Measurements from ENCODE around the gene PDE11A. TPM values are rescaled to one million over a fixed set of nuclear protein-coding genes. Genes with fewer than 3 reads are reported as not detected.

Gene PDE11A
- total and polyA plus RNA-seq, 2 donors = 0.14 to 0.43 TPM

GRCh38 chr2:177731384-177731783 lies 341.2 kb downstream of the PDE11A start:
- no peak overlapping the region for H3K4me3 ChIP-seq (ENCODE audit: low read length in 2 of 2)
- no peaks in the 10 kb centered on the region for H3K36me3 ChIP-seq (ENCODE audit: control insufficient read depth in 2 of 2, insufficient read depth in 2 of 2, low read length in 1 of 2)
- peak in 2 of 9 donors; percentile 12 to 27 for DNase-seq (ENCODE audit: low read depth in 6 of 9, low spot score in 9 of 9)
- H3K4me1 ChIP-seq (ENCODE audit: control insufficient read depth in 2 of 2, insufficient read depth in 2 of 2, low read length in 2 of 2) = no peaks in the 10 kb centered on the region
- 27% methylated on average over 3 of the region's 3 CpGs for WGBS
- no peaks in the 10 kb centered on the region for H3K9me3 ChIP-seq (ENCODE audit: control insufficient read depth in 2 of 2, insufficient read depth in 1 of 2, low read length in 1 of 2)
- no peaks in the 10 kb centered on the region for H3K27me3 ChIP-seq (ENCODE audit: control insufficient read depth in 2 of 2, insufficient read depth in 1 of 2, low read length in 1 of 2)
- H3K27ac ChIP-seq (ENCODE audit: low read depth in 1 of 2, low read length in 1 of 2) = no peak overlapping the region

- Histone ChIP-seq H3K27me3 (ENCODE audit: control insufficient read depth in 2 of 2, insufficient read depth in 1 of 2, low read length in 1 of 2) (no peaks in the 10 kb centered on the region), H3K4me1 (ENCODE audit: control insufficient read depth in 2 of 2, insufficient read depth in 2 of 2, low read length in 2 of 2) (no peaks in the 10 kb centered on the region), H3K9me3 (ENCODE audit: control insufficient read depth in 2 of 2, insufficient read depth in 1 of 2, low read length in 1 of 2) (no peaks in the 10 kb centered on the region), H3K4me3 (ENCODE audit: low read length in 2 of 2) (no peak overlapping the region), H3K27ac (ENCODE audit: low read depth in 1 of 2, low read length in 1 of 2) (no peak overlapping the region), H3K36me3 (ENCODE audit: control insufficient read depth in 2 of 2, insufficient read depth in 2 of 2, low read length in 1 of 2) (no peaks in the 10 kb centered on the region)
- WGBS = 90% methylated on average over 2 of the region's 2 CpGs
- DNase-seq (ENCODE audit: low read depth in 6 of 9, low spot score in 9 of 9) = no peak
Measured at GRCh38 chr2:177730792-177731191, 341.8 kb downstream of the PDE11A start.

GRCh38 chr2:177730363-177730762 lies 342.2 kb downstream of the PDE11A start:
- 98% methylated on average over 3 of the region's 3 CpGs for WGBS

GRCh38 chr2:177728920-177729319 lies 343.7 kb downstream of the PDE11A start:
- H3K27ac ChIP-seq (ENCODE audit: low read depth in 1 of 2, low read length in 1 of 2) = no peak overlapping the region
- no peaks in the 10 kb centered on the region for H3K36me3 ChIP-seq (ENCODE audit: control insufficient read depth in 2 of 2, insufficient read depth in 2 of 2, low read length in 1 of 2)
- no peak overlapping the region for H3K4me3 ChIP-seq (ENCODE audit: low read length in 2 of 2)
- no peaks in the 10 kb centered on the region for H3K9me3 ChIP-seq (ENCODE audit: control insufficient read depth in 2 of 2, insufficient read depth in 1 of 2, low read length in 1 of 2)
- H3K4me1 ChIP-seq (ENCODE audit: control insufficient read depth in 2 of 2, insufficient read depth in 2 of 2, low read length in 2 of 2) = no peaks in the 10 kb centered on the region
- no peaks in the 10 kb centered on the region for H3K27me3 ChIP-seq (ENCODE audit: control insufficient read depth in 2 of 2, insufficient read depth in 1 of 2, low read length in 1 of 2)
- DNase-seq (ENCODE audit: low read depth in 6 of 9, low spot score in 9 of 9) = no peak
- WGBS = 94% methylated on average over 2 of the region's 2 CpGs

More at GRCh38 chr2:177730363-177730762, 342.2 kb downstream of the PDE11A start:
- Histone ChIP-seq H3K36me3 (ENCODE audit: control insufficient read depth in 2 of 2, insufficient read depth in 2 of 2, low read length in 1 of 2) (no peaks in the 10 kb centered on the region), H3K27ac (ENCODE audit: low read depth in 1 of 2, low read length in 1 of 2) (no peak overlapping the region), H3K9me3 (ENCODE audit: control insufficient read depth in 2 of 2, insufficient read depth in 1 of 2, low read length in 1 of 2) (no peaks in the 10 kb centered on the region), H3K27me3 (ENCODE audit: control insufficient read depth in 2 of 2, insufficient read depth in 1 of 2, low read length in 1 of 2) (no peaks in the 10 kb centered on the region), H3K4me3 (ENCODE audit: low read length in 2 of 2) (no peak overlapping the region), H3K4me1 (ENCODE audit: control insufficient read depth in 2 of 2, insufficient read depth in 2 of 2, low read length in 2 of 2) (no peaks in the 10 kb centered on the region)
- no peak for DNase-seq (ENCODE audit: low read depth in 6 of 9, low spot score in 9 of 9)

- no peak overlapping the region for H3K27ac ChIP-seq (ENCODE audit: low read depth in 1 of 2, low read length in 1 of 2)
- H3K27me3 ChIP-seq (ENCODE audit: control insufficient read depth in 2 of 2, insufficient read depth in 1 of 2, low read length in 1 of 2) = no peaks in the 10 kb centered on the region
- 96% methylated on average over 4 of the region's 4 CpGs for WGBS
- no peak overlapping the region for H3K4me3 ChIP-seq (ENCODE audit: low read length in 2 of 2)
- H3K36me3 ChIP-seq (ENCODE audit: control insufficient read depth in 2 of 2, insufficient read depth in 2 of 2, low read length in 1 of 2) = no peaks in the 10 kb centered on the region
- H3K4me1 ChIP-seq (ENCODE audit: control insufficient read depth in 2 of 2, insufficient read depth in 2 of 2, low read length in 2 of 2) = no peaks in the 10 kb centered on the region
- no peak for DNase-seq (ENCODE audit: low read depth in 6 of 9, low spot score in 9 of 9)
- H3K9me3 ChIP-seq (ENCODE audit: control insufficient read depth in 2 of 2, insufficient read depth in 1 of 2, low read length in 1 of 2) = no peaks in the 10 kb centered on the region
Measured at GRCh38 chr2:177728399-177728765, 344.2 kb downstream of the PDE11A start.

- Histone ChIP-seq H3K36me3 (ENCODE audit: control insufficient read depth in 2 of 2, insufficient read depth in 2 of 2, low read length in 1 of 2) (no peaks in the 10 kb centered on the region), H3K27ac (ENCODE audit: low read depth in 1 of 2, low read length in 1 of 2) (no peak overlapping the region), H3K4me1 (ENCODE audit: control insufficient read depth in 2 of 2, insufficient read depth in 2 of 2, low read length in 2 of 2) (no peaks in the 10 kb centered on the region), H3K27me3 (ENCODE audit: control insufficient read depth in 2 of 2, insufficient read depth in 1 of 2, low read length in 1 of 2) (no peaks in the 10 kb centered on the region), H3K9me3 (ENCODE audit: control insufficient read depth in 2 of 2, insufficient read depth in 1 of 2, low read length in 1 of 2) (no peaks in the 10 kb centered on the region), H3K4me3 (ENCODE audit: low read length in 2 of 2) (no peak overlapping the region)
- DNase-seq (ENCODE audit: low read depth in 6 of 9, low spot score in 9 of 9) = no peak
- WGBS = 93% methylated on average over 13 of the region's 13 CpGs
Measured at GRCh38 chr2:177727577-177728398, 344.8 kb downstream of the PDE11A start.

- no peak for DNase-seq (ENCODE audit: low read depth in 6 of 9, low spot score in 9 of 9)
- H3K27me3 ChIP-seq (ENCODE audit: control insufficient read depth in 2 of 2, insufficient read depth in 1 of 2, low read length in 1 of 2) = no peaks in the 10 kb centered on the region
- 95% methylated on average over 5 of the region's 5 CpGs for WGBS
Measured at GRCh38 chr2:177726931-177727348, 345.6 kb downstream of the PDE11A start.

GRCh38 chr2:177724398-177725287 lies 347.9 kb downstream of the PDE11A start:
- WGBS = 64% methylated on average over 10 of the region's 10 CpGs
- H3K27me3 ChIP-seq (ENCODE audit: control insufficient read depth in 2 of 2, insufficient read depth in 1 of 2, low read length in 1 of 2) = no peaks in the 10 kb centered on the region
- no peak overlapping the region for H3K4me3 ChIP-seq (ENCODE audit: low read length in 2 of 2)
- no peaks in the 10 kb centered on the region for H3K4me1 ChIP-seq (ENCODE audit: control insufficient read depth in 2 of 2, insufficient read depth in 2 of 2, low read length in 2 of 2)
- no peaks in the 10 kb centered on the region for H3K9me3 ChIP-seq (ENCODE audit: control insufficient read depth in 2 of 2, insufficient read depth in 1 of 2, low read length in 1 of 2)
- H3K36me3 ChIP-seq (ENCODE audit: control insufficient read depth in 2 of 2, insufficient read depth in 2 of 2, low read length in 1 of 2) = no peaks in the 10 kb centered on the region
- peak in 8 of 9 donors; percentile 26 to 76 (median 50) for DNase-seq (ENCODE audit: low read depth in 6 of 9, low spot score in 9 of 9)
- no peak overlapping the region for H3K27ac ChIP-seq (ENCODE audit: low read depth in 1 of 2, low read length in 1 of 2)

More at GRCh38 chr2:177726931-177727348, 345.6 kb downstream of the PDE11A start:
- H3K4me1 ChIP-seq (ENCODE audit: control insufficient read depth in 2 of 2, insufficient read depth in 2 of 2, low read length in 2 of 2) = no peaks in the 10 kb centered on the region
- H3K27ac ChIP-seq (ENCODE audit: low read depth in 1 of 2, low read length in 1 of 2) = no peak overlapping the region
- no peak overlapping the region for H3K4me3 ChIP-seq (ENCODE audit: low read length in 2 of 2)
- no peaks in the 10 kb centered on the region for H3K36me3 ChIP-seq (ENCODE audit: control insufficient read depth in 2 of 2, insufficient read depth in 2 of 2, low read length in 1 of 2)
- no peaks in the 10 kb centered on the region for H3K9me3 ChIP-seq (ENCODE audit: control insufficient read depth in 2 of 2, insufficient read depth in 1 of 2, low read length in 1 of 2)

- no peak overlapping the region for H3K27ac ChIP-seq (ENCODE audit: low read depth in 1 of 2, low read length in 1 of 2)
- H3K36me3 ChIP-seq (ENCODE audit: control insufficient read depth in 2 of 2, insufficient read depth in 2 of 2, low read length in 1 of 2) = no peaks in the 10 kb centered on the region
- no peak for DNase-seq (ENCODE audit: low read depth in 6 of 9, low spot score in 9 of 9)
- H3K27me3 ChIP-seq (ENCODE audit: control insufficient read depth in 2 of 2, insufficient read depth in 1 of 2, low read length in 1 of 2) = no peaks in the 10 kb centered on the region
- no peaks in the 10 kb centered on the region for H3K4me1 ChIP-seq (ENCODE audit: control insufficient read depth in 2 of 2, insufficient read depth in 2 of 2, low read length in 2 of 2)
- H3K9me3 ChIP-seq (ENCODE audit: control insufficient read depth in 2 of 2, insufficient read depth in 1 of 2, low read length in 1 of 2) = no peaks in the 10 kb centered on the region
- 92% methylated on average over 3 of the region's 3 CpGs for WGBS
- H3K4me3 ChIP-seq (ENCODE audit: low read length in 2 of 2) = no peak overlapping the region
Measured at GRCh38 chr2:177723235-177723634, 349.3 kb downstream of the PDE11A start.

All from thymus (tissue), 11 donors.